HT-29 (cell line): ENCODE measurements around the gene HPSE2. TPM values are rescaled to one million over a fixed set of nuclear protein-coding genes. Genes with fewer than 3 reads are reported as not detected.
"Not testable (repeated sequence)": the region's sequence is repeated elsewhere in the genome, so short reads cannot be mapped to it uniquely, and the experiment has no call there.

ENCODE experiments used
- DNase-seq: peaks from one replicate; pipeline ENCODE4 v3.0.0-alpha.2; 2015; ENCODE audit warnings: low spot score
- total RNA-seq: library from RNA; depleted of rRNA; stranded (reverse); fragments of >200 nt; shearing (Covaris generic); gene quantifications from 2 replicates; pipeline ENCODE4 v1.2.3, GENCODE V29; 2014; rRNA removed

The HPSE2 gene
- 0.08 TPM in 1 of 2 replicates, not detected in the other for total RNA-seq

DNA sequence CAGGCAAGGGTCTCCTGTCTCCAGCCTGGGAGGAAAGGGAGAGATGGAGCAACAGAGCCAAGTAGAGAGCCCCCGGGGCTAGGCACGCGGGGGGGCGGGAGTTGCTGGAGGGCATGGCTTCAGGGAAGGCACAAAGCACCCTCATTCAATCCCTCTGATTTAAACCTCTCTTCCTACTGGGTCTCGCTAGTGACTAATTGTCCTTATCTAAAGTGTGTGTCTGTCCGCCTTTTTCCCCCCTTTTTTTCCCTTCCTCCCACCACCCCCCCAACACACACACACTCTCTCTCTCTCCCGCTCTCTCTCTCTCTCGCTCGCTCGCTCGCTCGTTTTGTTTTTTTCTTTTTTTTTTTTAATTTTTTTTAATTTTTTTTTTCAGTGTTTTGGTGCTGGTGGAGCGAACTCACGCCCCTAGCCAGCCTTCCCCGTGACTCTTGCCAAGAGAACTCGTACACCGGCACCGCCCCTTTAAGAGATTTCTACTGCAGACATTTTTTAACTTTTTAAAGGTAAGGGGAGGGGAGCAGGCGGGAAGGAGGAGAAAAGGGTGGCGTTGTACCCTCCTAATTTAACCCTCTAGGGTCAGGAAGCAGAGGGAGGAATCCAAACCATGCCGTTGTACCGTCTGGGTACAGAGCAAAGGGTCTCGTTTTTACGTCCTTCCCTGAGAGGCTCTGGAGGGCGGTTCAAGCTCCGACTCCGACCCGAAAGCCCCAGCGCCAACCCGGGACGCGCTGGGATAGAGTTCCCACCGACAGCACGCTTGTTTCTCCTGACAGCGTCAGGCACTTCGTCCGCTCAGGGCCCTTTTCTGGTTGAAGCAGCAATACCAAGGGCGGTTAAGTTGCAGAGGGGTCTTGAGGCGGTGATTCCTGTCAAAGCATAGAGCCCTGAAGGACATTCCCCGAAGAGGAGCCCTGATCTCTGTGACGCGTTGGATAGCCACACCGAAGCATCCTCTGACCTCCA, at the start of gene HPSE2:
Gene HPSE2 (minus strand): TSS at position 195 of the 969 bp plus-strand sequence.
- no peak for DNase-seq

- no peak for DNase-seq
These were observed 44.8 kb upstream of the HPSE2 start for GRCh38 chr10:99280472-99280871.

GRCh38 chr10:99279626-99280111, 44.0 kb upstream of the HPSE2 start:
- DNase-seq = no peak

- DNase-seq = peak; percentile 63
These were observed 41.3 kb upstream of the HPSE2 start for GRCh38 chr10:99276848-99277486.

DNA sequence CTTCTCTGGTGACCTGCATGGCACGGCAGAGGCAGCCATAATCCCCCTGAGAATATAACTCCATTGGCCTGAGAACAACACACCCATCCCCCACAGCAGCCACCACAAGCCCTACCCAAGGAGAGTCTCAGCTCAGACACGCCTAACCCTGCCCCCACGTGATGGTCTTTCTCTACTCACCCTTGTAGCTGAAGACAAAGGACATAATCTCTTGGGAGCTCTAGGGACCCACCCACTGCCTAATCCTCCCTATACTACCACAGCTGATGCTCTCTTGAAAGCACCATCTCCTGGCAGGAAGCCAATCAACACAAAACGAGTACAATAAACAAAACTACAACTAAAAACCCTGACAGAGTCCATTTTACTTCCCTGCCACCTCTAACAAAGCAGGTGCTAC, 30.7 kb upstream of the HPSE2 start:
- DNase-seq = no peak

GRCh38 chr10:99248824-99249223, 13.2 kb upstream of the HPSE2 start:
- no peak for DNase-seq

DNA sequence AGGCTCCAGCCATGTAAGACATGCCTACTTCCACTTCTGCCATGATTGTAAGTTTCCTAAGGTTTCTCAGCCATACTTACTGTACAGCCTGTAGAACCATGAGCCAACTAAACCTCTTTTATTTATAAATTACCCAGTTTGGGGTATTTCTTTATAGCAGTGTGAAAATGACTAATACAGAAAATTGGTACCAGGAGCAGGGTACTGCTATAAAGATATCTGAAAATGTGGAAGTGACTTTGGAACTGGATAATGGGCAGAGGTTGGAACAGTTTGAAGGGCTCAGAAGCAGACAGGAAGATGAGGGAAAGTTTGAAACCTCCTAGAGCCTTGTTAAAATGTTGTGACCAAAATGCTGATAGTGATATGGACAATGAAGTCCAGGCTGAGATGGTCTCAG, 12.2 kb upstream of the HPSE2 start:
- not testable (repeated sequence) for DNase-seq

GRCh38 chr10:99236627-99237309, 1.1 kb upstream of the HPSE2 start:
- no peak for DNase-seq

DNA sequence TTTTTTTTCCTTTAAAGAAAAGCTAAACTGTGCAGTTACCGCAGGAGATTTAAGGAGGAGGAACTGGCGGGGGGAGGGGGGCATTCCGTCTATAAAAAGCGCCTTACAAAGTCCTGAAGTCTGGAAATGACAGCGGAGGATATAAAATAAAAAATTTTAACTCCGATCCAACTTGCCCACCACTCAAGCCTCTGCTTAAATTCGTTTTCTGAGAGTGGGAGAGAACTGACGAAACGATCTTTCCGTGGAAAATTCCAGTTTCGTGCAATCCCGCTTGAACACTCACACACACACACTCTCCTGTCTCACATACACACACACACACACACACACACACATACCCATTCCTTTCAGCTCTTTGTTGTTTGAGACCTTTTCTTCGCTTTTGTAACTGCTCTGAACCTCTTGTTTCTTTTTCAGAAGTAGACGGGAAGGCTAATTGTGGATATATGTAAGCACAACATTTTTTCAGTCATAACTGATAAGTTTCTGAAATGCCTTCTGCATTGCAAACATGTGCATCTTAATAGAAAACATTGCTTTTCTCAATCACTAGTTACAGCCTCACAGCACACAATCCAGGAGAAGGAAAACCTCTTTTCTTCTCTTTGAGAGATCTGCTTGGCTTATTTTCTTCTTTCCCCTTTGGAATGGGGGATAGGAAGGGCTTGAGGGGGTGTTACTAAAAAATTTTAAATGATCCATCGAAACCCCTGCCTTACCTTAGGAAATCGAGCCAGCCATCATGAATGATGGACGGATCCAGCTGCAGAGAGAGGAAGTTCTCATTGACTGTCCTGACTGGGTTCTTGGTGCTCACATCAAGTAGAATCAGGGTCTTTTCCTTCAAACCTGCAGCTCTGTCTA, 628 bp downstream of the HPSE2 start:
- no peak for DNase-seq

DNA sequence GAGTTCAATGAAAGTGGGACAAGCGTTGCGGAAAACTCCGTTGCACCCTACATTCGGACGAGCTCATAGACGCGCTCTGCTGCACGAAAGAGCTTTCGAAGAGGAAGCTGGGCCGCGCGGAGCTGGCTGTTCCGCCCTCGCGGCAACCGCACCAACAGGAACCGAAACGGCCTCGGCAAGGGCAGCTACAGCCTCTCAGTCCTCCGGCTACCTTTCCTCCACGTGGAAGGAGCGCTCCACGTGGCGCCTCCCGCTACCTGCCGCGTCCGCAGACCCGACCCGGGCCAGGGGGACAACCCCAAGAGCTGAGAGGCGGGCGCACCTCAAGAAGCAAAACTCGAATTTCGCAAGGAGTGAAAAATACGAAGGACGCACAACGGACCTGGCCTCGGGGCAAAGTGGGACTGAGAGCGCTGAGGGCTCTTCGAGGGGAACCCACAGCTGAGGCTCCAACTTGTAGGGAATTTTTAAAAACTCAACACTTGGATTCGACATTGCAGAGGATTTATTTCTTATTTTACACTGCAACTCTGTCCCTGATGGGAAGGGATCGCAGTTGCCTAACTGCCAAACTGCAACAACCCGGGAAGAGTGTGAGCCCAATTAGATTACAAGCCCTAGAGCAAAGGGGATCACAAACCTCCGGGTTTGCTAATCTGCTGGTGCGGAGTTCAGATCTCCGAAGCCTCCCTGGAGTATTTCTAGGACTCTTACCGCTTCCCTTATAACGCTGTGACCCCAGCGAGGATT, 1.4 kb downstream of the HPSE2 start:
- no peak for DNase-seq

DNA sequence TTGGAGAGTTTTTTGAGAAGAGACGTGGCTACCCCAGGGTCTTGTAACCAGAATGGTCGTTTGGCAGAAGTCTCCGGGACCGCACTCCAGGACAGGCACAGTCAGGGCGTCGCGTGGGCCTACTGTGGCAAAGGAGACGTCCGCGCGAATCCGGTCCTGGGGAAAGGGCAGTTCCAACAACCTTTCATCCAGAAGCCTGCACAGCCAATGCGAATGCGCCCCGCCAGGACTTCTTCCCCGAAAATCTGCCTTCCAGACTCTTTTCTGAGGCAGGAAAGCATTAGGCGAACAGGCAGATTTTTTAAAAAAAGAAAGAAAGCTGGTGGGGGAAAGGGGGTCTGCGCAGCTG, 2.0 kb downstream of the HPSE2 start:
- no peak for DNase-seq

GRCh38 chr10:99233000-99233688, 2.5 kb downstream of the HPSE2 start:
- DNase-seq = no peak

- no peak for DNase-seq
These were observed 3.2 kb downstream of the HPSE2 start for GRCh38 chr10:99232360-99232999.

- no peak for DNase-seq
These were observed 10.9 kb downstream of the HPSE2 start for GRCh38 chr10:99224766-99225165.

DNA sequence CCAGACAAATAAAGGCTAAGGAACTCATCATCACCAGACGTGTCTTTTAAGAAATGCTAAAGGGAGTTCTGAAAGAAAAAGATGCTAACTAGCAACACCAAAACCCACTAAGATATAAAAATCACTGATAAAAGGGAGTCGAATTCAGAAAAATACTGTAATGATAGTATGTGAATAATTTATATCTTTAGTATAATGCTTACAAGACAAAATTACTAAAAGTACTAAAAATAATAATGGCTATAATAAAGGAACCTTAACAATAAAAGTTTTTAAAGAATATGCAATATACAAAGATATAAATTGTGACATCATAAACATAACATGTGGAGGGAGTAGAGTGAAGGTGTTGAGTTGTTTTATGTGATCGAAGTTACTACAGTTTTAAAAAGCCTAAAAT, 28.3 kb downstream of the HPSE2 start:
- no peak for DNase-seq

- DNase-seq = no peak
These were observed 32.3 kb downstream of the HPSE2 start for GRCh38 chr10:99203310-99203709.

DNA sequence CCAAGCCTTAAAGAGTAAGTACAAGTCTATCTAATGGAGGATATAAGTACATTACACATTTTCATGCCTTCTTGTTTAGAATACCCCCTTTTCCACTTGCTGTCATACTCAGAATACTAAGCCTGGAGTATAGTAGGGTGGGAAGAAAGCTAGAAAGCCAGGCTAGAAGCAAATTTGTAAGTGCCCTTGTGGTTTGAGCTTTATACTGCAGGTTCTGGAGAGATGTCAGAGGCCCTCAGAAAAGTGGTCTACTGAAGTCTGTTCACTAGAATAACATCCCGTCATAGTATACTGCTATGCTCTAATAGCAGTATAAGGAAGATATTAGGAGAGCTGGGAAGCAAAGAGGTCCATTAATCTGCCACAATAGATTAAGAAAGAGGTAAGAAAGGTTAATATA, 62.7 kb downstream of the HPSE2 start:
- no peak for DNase-seq

DNA sequence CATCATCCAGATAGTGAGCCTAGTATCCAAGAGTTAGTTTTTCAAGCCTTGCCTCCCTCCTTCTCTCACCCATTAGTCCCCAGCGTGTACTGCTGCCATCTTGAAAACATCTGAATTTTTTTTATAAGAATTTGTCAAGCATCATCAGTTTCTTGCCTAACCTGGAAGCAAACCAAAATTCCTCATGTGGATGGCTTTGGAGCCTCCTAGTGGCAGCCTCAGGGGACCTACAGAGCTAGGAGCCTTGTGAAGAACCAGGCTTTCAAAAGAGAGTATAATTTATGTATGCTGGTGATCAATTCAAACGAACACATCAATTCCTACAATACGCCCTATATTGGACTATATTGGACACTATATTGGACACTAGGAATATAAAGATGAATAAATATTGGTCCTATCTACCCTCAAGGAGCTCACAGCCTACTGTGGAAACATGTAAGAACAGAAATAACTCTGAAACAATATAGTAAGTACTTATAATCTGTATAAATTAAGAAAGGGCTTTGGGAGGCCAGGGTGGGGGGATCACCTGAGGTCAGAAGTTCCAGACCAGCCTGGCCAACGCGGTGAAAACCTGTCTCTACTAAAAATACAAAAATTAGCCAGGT, 63.4 kb downstream of the HPSE2 start:
- peak; percentile 62 for DNase-seq
